Stimulated activated CD8-positive, alpha-beta memory T cell treated with anti-CD3 and anti-CD28 coated beads, Interleukin-12 subunit alpha, Interleukin-12 subunit beta, amount 100 ng/mL, for 24 hours (primary cell): ENCODE results near the gene FADS3.

Experiments
- DNase-seq: peaks from one replicate; pipeline ENCODE4 v3.0.0-alpha.2; 2020; ENCODE audit errors: extremely low read depth

FADS3 gene

GRCh38 chr11:61837411-61838005 is 53.8 kb downstream of the FADS3 start:
- no peak for DNase-seq

GRCh38 chr11:61836193-61836592 is 55.2 kb downstream of the FADS3 start:
- no peak for DNase-seq

GRCh38 chr11:61834278-61835048 is 56.9 kb downstream of the FADS3 start:
- no peak for DNase-seq

- DNase-seq, result no peak
These were observed 57.4 kb downstream of the FADS3 start for GRCh38 chr11:61833926-61834277.

GRCh38 chr11:61833471-61833870 is 57.9 kb downstream of the FADS3 start:
- no peak for DNase-seq

- DNase-seq, result no peak
These were observed 58.6 kb downstream of the FADS3 start for GRCh38 chr11:61832754-61833153.

GRCh38 chr11:61832207-61832606 is 59.1 kb downstream of the FADS3 start:
- no peak for DNase-seq

- DNase-seq, result no peak
These were observed 60.9 kb downstream of the FADS3 start for GRCh38 chr11:61830237-61831105.

- DNase-seq, result no peak
These were observed 61.5 kb downstream of the FADS3 start for GRCh38 chr11:61829806-61830205.

- DNase-seq, result no peak
These were observed 62.5 kb downstream of the FADS3 start for GRCh38 chr11:61828629-61829407.

GRCh38 chr11:61828379-61828628 is 63.0 kb downstream of the FADS3 start:
- no peak for DNase-seq

- no peak for DNase-seq
These were observed 63.6 kb downstream of the FADS3 start, which contains the start of gene FADS2 for GRCh38 chr11:61827571-61828378. FADS2 (plus strand) TSS chr11:61828300; CDS start chr11:61828391, 91 bp downstream.

GRCh38 chr11:61826930-61827570 is 64.3 kb downstream of the FADS3 start:
- DNase-seq, result no peak
